Thyroid gland (tissue), 4 donors: ENCODE results near the gene ADCK1.

Experiments
- CTCF ChIP-seq, 6 experiments: fragments of 200-600 bp in 3 of 6; fragments of 450-650 bp in 3 of 6; sonication (generic) in 3 of 6; IDR thresholded peaks; one replicate each; pipeline ENCODE4 v1.5.1; 2016 to 2019; ENCODE audit warnings: antibody characterized with exemption in 6 of 6, mild to moderate bottlenecking in 2 of 6, inconsistent platforms in 1 of 6, moderate library complexity in 1 of 6
- POLR2A ChIP-seq, 2 donors: fragments of 450-650 bp; IDR thresholded peaks; one replicate each; pipeline ENCODE4 v1.6.1; 2017; ENCODE audit warnings: antibody characterized with exemption in 2 of 2, mild to moderate bottlenecking in 2 of 2, moderate library complexity in 1 of 2

DNA sequence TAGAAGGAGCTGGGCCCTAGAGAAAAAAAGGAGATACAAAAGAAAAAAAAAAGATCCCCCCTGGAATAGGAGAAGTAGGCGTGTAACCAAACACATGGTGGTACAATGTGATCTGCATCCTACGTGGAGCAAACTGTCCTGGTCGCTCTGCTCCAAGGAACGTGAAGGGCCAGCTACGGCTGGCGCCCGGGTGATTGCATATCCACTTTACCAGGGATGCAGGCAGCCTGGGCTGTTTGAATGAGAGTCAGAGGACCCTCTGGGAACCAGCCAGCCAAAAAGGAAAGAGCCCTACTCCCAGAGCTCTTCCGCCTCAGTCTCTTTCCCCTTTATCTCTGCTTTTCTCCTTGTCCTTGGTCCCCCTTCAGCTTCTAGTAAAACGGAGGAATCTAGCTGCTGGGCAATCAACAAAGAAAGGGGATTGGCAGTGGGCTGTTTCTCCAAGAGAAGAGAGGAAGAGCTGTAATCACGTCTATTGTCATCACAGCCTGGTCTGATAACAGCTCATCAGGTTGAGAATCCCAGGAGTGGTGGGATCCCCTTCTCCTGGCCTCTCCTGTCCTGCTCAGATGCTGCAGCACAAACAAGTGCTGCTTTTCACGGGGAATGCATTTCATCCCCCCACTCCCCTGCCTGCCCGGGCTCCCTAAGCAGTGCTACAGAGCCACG, 156.0 kb downstream of the ADCK1 start:
- TF ChIP-seq CTCF (IDR thresholded peaks at IDR 0.05) = no peak
- peak in 1 of 2 donors; percentile 11 for TF ChIP-seq POLR2A (IDR thresholded peaks at IDR 0.05)
